Right renal cortex interstitium (tissue), 3 donors: ENCODE data around the gene PLAC1. TPM values are rescaled to one million over a fixed set of nuclear protein-coding genes. Genes with fewer than 3 reads are reported as not detected.

Source experiments
- DNase-seq, 3 donors: peaks; one replicate each; pipeline ENCODE4 v3.0.0-alpha.2; 2013; ENCODE audit warnings: low read depth in 3 of 3, low spot score in 2 of 3
- polyA plus RNA-seq, 3 donors: library from polyadenylated mRNA; unstranded; fragments of 120-200 nt; gene quantifications; one replicate each; pipeline ENCODE4 v1.2.1, GENCODE V29; 2013; ENCODE audit not compliant: insufficient read length in 3 of 3

Gene PLAC1
- polyA plus RNA-seq, 3 donors, result 5.1 to 7.2 (median 5.8) TPM

DNA sequence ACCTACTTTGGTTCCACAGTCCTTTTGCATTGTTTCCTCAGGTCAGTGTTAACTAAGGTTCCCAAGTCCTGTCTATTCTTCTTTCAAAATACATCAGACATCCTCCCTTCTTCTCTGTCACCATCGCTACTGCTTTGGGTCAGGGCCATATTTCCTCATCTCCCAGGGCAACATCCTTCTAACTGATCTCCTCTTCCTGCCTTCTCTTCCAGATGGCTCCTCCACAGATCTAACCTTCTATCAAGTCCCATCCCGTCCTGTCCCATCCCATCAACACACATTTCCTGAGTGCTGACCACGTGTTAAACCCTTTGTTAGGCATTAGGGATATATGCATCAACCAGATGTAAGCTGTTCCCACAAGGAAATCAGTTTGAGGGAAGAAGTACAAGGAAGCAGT, 25.9 kb downstream of the PLAC1 start:
- DNase-seq, result no peak

DNA sequence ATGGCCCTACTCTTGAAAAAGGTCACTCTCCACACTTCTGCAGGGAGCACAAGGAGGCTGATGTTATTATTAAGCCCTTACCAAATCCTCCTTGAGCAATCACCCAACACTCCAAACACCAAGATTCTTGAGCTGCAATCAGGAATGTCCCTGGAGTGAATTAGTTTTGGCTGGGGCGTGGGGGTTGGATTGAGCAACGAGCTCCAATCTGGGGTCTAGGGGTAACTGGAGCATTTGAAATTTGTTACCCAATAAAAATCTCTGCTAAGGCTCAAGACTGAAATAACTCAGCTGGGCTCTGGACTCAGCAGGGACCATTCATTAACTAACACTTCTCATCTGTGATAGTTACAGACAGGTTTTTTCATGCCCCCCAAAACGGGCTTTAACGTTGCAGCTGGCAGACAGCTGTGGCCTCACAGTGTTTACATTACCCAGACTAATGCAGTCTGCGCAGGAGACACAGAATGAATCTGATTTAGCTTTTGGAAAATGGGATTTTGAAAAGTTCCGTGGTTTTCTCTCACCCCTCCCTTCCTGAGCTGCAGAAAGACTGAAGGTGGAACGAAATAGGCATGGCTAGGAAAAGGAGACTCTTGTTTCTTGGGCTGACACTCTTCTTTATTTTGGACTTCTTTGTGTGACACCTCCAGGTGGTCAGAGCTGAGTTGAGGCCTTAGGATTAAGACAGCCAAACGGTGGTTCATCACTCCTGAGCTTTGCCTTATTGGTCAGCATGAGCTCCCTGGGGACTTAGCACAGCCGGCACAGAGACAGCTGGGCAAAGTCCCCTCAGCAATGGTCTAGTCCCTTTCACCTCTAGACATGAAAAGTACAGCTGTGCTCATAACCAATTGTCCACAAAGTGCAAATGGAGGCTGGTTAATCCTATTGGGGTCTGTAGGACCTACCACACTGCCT, 26.6 kb downstream of the PLAC1 start:
- DNase-seq, result no peak

DNA sequence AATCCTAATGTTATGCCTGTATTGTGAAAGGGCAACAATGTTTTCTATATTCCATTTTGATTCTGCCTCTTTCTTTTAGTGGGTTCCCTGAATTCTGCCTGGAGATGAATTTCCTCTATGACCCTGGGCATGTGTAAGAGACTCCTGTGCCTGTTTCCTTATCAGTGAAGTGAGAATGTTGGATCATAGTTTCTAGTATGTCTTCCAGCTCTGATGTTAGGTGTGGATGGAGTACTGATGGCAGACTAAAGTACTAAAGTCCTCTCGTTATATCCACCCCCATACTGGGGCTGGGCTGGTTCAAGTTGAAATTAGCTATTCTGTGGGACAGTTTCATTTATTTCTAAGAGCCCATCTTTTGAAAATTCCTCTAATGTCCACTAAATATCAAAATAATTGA, 29.6 kb downstream of the PLAC1 start:
- DNase-seq, result no peak

DNA sequence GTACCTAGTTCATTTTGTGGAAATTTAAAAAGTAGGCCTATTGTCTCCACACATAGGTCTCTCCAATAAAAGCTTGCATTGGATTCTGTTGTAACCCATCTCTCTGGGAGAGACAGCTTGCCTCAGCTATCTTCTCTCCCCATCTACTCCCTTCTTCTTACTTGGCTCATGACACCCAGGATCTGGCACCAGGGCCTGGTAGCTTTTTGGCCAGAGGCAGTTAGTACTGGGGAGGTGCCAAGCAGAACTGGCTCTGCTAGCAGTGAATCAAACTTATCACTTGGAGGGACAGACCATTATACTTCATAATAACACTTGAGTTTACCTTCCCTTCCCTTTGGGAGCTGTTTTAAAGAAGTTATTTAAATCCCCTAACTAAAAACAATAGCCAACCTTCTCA, 31.8 kb downstream of the PLAC1 start:
- no peak for DNase-seq

DNA sequence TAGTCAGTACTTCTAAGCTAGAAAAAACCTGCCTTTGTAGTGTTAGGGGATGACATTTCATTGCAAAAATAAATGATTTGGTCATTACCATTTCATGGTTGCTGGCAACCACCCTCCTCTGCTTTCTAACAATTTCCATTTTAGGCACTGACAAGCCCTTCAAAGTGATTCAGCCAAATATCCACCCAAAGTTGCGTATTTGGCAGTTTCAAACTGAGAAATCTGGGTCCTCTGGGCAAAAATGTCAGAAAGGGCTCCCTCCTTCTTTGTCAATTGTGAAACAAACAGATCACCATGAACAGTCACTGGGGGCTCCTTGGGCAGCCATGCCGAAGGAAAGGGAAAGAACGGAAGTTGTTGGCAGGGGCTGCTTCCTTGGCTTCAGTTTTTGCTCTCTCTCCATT, 33.0 kb downstream of the PLAC1 start:
- DNase-seq, result no peak

DNA sequence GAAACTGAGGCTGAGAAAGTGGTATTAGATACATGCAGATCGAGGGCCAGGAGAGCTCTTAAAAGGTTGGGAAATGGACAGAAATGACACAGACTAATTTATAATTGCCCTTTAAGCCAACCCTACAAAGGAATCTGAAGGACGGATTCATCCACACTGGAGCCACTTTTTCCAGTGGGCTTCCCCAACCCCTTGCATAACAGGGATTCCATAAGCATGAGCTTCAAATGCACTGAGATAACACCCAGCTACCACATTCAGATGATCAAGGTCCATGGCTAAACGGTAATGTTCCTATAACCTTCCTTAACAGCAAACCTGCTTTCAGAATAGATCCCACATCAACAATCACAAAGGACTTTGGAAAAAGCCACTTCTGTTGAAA, 34.2 kb downstream of the PLAC1 start:
- DNase-seq, result no peak

DNA sequence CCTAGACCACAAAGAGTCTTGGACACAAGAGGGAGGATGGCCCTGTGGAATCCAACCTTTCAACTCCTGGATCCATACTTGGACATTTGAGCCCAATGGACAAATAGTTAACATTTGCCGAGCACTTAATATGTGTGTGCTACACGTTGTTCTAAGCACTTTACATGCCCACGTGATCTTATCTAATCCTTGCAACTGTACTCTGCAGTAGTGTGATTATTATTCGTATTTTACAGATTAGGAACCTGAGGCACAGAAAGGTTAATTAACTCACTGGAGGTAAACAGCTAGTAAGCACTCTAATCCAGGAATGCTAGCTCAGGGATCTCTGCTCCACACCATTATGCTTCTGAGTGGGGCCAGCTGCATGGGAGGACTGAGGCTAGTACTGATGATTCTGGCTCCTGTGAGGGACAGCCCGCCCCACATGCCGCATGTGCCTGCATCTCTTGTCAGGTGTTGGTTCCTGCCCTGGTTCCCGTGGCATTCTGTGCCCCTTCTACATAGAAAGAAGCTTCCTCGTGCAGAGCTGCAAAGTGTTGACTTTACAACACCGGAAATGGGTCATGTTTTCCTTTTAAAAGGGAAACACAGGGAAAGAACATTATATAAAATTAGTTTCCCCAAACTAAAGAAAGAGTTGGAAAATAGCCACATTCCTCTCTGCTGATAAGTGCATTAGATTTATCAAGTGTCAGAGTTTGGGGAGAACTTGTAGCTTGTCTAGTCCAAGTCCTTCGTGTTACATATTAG, 34.8 kb downstream of the PLAC1 start:
- DNase-seq, result no peak

DNA sequence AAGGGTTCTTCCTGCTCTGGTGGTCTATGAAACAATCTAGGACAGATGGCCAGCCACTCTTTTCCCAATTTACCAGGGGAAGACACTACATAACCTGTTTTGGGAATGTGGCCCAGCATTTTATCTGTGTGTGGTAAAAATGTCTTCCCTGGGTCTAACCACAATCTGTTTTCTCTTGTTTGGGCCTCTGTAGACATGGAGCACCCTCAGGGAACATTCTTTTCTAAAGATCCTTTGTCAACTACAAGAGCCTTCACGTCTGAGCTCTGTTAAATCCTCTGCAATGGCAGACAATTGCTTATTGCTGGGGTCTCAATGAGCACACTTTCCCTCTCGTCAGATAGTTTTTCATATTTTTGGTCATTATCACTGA, 35.5 kb downstream of the PLAC1 start:
- DNase-seq, result no peak

DNA sequence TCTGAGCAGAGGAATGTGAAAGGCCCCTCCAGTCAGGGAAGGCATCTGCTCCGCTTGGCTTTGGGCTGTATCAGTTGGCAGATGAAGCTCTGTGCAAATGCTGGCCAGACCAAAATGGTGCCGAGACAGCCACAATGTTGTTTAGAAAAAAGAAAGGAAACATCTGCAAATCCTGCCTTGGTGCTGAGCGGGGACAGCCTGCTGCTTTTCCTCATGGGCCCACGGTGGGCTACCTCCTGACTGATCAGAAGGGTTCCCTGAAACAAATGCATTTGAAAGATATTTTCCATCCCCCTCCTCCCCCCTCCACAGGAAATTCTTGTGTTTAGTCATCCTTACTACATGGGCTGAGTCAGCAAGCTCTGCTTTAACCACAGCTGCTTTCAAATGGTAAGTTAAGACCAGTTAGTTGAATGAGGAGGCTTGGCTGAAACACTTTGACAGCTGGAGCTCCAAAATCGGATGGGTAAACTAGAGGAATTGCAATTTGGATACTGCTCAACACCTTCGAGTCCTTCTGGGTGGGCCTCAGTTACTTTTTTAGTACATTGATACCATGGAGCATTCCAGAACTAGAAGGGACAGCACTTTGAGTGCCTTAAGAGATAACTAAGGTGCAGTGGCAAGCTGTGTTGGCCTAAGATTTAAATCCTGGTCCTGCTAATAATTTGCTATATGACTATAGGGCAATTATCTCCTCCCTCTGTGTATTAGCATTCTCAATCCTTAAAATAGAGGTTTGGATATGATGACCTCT, 36.0 kb downstream of the PLAC1 start:
- DNase-seq, result peak in 2 of 3 donors; percentile 27 to 49

DNA sequence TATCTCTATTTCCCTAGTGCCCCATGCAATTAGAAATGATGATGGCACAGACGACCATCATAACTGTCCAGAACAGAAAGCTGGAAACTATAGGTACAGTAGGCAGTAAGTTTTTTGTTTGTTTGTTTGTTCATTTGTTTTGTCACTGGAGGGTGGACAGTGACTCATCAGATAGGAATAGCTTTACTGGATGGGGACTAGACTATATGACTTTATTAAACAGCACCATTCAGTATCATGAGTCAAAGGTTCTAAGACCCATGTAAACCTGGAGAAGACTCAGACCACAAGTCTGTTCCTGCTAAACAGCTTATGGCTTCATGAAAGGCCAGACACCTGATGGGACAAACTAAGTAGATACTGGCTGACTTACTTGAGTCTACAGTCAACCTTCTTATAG, 38.4 kb downstream of the PLAC1 start:
- no peak for DNase-seq

DNA sequence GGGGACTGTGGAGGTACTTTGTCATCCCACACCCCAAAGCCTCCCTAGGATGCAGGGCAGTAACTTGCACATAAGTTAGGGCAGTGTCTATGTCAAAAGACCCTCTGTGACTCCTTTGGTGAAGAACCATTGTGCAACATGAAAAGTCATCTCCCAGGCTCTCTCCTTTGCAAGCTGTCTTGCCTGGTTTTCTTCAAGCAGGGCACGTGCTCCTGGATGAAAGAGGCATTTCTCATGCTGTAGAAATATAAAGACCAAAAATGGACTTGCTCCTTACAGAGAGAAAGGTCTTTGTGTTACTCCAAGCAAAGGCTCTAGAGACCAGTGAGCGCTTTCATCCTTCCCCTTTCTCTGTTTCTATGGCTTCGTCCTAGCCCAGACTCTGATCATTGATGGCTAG, 44.9 kb downstream of the PLAC1 start:
- DNase-seq, result no peak

DNA sequence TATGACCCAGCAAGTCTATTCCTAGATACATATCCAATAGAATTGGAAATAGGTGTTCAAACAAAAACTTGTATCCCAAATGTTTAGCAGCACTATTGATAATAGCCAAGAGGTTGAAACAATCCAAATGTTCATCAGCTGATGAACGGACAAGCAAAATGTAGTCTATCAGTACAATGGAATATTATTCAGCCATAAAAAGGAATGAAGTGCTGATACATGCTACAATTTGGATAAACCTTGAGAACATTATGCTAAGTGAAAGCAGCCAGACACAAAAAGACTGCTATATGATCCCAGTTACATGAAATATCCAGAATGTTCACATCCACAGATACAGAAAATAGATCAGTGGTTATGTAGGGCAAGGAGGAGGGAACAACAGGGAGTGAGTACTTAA, 50.1 kb downstream of the PLAC1 start:
- DNase-seq, result no peak

DNA sequence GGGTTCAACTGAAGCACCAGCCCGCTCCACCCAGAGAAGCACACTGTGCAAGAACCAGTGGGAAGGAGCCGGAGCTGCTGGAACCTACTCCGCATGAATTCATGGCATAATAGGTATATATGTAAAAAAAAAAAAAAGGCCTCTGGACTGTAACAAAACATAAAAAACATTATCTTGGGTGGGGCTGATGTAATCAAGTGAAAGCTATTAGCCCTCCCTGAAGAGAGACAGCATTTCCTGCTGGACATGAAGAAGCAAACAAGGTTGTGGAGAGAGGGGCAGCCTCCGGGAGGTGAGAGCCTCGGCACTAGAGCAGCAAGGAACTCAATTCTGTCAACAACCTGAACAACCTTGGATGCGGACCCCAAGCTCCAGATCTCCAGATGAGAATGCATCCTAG, 50.7 kb downstream of the PLAC1 start:
- DNase-seq, result no peak

DNA sequence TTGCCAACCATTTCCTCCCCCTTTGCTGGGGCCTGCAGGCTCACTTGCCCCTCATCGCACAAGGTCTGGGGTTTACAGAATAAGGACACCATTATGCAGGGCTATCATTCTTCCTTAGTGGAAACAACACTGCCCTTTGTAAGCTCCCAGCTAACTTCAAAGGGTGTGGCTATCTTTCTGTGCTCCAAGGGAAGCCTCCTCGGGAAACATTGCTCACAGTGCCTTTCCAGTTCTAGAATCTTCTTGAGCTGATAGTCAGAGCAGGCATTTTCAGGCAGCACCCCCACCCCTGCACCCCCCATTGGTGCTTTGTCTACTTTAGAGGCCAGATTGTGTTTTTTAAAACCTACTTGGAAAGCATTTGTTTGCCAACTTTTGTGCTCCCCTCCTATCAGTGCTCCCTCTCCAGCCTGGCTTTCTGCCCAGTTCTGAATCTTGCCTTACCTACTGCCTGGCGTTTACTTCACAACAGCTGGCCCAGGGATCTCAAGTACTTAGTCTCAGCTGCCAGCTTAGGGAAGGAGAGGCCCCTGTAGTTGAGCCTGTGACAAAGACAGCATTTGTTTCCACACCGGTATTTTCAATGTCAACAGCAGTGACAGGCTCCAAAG, 53.5 kb downstream of the PLAC1 start:
- no peak for DNase-seq

DNA sequence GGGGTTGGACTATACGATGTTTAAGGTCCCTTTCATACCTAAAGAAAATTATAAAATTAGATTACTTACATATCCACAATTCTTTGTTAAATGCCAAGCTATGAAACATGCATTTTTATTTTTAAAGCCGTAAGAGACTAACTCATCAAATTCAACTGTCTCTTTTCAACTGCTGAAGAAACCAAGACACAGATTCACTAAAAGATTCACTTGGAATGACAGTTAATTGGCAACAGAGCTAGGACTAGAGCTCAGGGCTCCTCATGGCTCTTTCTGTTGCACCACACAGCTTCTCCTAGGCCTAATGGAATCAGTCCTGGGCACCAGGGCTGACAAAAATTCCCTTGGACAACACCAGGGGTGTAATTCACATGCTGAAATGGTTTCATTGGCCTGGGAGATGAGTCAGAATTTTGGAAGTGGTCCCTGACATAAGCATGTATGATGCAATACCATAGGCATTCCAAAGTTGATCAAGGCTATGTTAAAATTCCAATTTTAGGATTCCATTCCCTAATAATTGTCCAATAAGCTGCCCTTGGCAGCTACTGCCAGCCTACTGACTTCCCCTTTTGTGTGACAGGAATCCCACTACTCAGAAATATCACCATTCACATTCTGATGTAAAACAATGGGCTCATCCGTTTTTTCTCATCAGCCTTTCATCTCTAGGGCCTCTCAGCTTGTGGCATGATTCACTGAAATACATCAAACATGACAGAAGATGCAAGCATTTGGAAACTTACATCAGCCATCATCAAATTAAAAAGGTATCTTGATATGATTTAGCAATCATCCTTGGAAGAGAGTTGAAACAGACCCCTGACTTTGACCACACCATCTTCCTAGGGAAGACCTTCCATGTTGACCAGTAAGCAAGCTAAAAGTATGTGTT, 54.2 kb downstream of the PLAC1 start:
- no peak for DNase-seq

DNA sequence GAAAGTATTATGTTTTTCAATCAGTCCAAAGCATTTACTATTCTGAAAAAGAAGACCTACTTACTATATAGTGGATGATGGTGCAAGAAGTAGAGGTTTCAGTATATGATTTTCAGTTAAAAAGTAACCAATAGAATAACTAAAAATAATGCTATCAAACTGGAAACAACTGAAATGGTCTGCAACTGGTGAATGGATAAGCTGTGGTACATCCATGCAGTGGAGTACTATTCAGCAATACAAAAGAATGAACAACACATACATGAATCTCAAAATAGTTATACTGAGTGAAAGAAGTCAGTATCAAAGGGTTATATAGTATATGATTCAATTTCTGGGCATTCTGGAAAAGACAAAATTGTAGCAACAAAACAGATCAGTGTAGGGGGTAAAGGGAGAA, 55.9 kb downstream of the PLAC1 start:
- no peak for DNase-seq

DNA sequence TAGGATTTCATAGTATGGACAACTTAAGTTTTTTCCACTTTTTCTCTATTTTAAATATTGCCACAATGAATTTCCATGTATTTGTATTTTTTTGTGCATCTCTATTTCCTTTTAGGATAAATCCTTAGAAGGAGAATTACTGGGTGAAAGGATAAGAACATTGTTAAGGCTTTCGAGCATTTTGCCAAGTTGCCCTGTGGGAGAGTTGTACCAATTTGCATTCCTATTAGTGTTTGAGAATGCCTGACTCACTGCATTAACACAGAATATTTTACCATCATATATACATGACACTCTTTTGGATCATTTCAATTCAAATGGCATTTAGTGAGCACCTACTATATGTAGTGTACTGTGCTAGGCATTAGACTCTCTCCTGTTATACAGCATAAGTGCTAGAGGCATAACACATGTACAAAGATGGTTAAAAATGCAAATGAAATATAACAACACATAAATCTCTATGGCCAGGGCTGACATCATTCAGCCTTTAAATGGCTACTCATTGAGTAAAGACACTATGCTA, 57.0 kb downstream of the PLAC1 start:
- DNase-seq, result no peak

DNA sequence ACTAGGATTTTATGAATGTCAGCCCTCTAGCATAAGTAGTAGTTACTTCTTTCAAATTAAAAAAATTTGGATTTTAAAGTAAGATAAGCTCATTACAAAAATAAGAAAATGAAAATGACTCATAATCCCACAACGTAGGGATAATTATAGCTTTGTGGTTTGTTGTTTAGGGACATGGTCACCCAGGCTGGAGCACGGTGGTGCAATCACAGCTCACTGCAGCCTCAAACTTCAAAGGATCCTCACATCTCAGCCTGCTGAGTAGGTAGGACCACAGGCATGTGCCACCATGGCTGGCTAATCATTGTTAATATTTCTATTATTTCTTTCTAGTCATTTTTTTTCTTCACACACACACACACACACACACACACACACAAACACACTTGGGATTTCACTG, 57.6 kb downstream of the PLAC1 start:
- DNase-seq, result no peak

DNA sequence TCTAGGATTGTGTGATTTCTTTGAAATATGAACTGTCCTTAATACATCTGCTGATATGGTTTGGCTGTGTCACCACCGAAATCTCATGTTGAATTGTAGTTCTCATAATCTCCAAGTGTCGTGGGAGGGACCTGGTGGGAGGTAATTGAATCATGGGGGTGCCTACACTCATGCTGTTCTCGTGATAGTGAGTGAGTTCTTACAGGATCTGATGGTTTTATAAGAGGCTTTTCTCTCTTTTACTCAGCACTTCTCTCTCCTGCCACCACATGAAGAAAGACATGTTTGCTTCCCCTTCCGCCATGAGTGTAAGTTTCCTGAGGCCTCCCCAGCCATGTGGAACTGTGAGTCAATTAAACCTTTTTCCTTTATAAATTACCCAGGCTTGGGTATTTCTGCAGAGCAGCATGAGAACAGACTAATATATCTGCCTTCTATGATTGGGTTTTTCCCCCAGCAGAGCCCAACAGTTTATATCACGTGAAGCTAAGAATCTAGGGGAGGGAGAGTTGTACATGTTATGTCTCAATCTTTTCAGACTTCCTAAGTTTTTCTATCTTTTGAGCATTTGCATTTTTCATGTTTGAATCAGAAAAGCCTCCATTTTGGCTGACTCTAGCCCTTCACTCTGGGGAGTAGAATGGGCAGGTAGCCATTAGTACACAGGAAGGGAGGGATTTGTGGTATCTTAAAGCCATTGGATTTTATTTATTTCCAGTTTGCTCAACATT, 58.9 kb downstream of the PLAC1 start:
- DNase-seq, result no peak
